Retinal pigment epithelial cell (primary cell): ENCODE results near the gene SPPL2B.

Source experiments
- DNase-seq: peaks from one replicate; pipeline ENCODE4 v3.0.0-alpha.2; 2010; ENCODE audit warnings: low read depth
- H3K4me3 ChIP-seq: 2 replicates; pipeline ENCODE4 v1.5.1; 2011; ENCODE audit warnings: mild to moderate bottlenecking, low read length, control low read depth, moderate library complexity
- TF ChIP-seq, protein P1 (sequence below): conservative IDR thresholded peaks from 2 replicates; pipeline ENCODE4 v1.5.1; 2011; ENCODE audit warnings: low read depth, low read length, control low read depth, inconsistent platforms

The SPPL2B gene

DNA sequence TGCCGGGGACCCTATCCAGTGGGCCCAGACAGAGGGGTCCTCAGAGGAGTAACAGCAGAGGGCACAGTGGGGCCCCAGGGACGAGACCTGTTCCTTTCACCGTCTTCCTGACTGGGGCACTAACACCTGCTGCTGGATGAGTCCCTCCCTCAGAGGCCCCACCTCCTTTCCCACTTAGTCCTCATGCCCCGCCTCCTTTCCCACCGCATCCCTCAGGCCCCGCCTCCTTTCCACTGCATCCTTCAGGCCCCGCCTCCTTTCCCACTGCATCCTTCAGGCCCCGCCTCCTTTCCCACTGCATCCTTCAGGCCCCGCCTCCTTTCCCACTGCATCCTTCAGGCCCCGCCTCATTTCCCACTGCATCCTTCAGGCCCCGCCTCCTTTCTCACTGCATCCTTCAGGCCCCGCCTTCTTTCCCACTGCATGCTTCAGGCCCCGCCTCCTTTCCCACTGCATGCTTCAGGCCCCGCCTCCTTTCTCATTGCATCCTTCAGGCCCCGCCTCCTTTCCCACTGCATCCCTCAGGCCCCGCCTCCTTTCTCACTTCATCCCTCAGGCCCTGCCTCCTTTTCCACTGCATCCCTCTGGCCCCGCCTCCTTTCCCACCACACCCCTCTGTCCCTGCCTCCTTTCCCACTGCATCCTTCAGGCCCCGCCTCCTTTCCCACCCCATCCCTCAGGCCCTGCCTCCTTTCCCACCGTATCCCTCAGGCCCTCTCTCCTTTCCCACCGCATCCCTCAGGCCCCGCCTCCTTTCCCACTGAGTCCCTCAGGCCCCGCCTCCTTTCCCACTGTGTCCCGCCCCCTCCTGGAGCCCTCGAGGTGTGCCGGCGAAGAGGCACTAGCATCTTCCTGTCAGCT lies 6.7 kb downstream of the SPPL2B start:
- no peak overlapping the region for H3K4me3 ChIP-seq
- TF ChIP-seq, protein P1, sequence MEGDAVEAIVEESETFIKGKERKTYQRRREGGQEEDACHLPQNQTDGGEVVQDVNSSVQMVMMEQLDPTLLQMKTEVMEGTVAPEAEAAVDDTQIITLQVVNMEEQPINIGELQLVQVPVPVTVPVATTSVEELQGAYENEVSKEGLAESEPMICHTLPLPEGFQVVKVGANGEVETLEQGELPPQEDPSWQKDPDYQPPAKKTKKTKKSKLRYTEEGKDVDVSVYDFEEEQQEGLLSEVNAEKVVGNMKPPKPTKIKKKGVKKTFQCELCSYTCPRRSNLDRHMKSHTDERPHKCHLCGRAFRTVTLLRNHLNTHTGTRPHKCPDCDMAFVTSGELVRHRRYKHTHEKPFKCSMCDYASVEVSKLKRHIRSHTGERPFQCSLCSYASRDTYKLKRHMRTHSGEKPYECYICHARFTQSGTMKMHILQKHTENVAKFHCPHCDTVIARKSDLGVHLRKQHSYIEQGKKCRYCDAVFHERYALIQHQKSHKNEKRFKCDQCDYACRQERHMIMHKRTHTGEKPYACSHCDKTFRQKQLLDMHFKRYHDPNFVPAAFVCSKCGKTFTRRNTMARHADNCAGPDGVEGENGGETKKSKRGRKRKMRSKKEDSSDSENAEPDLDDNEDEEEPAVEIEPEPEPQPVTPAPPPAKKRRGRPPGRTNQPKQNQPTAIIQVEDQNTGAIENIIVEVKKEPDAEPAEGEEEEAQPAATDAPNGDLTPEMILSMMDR: no peak
- DNase-seq: no peak

DNA sequence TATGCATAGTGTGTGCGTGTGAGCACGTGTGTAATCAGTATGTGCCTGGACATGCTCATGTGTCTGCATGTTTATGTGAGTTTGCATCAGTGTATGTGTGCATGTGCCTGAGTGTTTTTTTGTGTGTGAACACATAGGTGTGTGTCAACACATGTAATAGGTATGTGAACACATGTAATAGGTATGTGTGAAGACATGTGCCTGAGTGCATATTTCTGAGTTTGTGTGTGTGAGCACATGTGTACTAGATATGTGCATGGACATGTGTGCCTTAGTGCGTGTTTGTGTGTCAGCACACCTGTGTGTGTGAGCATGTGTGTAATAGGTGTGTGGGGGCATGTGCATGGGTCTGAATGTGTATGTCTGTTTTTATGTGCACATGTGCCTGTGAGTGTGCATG lies 7.4 kb downstream of the SPPL2B start:
- no peak for DNase-seq
- TF ChIP-seq, protein P1: no peak
- H3K4me3 ChIP-seq: no peak overlapping the region

DNA sequence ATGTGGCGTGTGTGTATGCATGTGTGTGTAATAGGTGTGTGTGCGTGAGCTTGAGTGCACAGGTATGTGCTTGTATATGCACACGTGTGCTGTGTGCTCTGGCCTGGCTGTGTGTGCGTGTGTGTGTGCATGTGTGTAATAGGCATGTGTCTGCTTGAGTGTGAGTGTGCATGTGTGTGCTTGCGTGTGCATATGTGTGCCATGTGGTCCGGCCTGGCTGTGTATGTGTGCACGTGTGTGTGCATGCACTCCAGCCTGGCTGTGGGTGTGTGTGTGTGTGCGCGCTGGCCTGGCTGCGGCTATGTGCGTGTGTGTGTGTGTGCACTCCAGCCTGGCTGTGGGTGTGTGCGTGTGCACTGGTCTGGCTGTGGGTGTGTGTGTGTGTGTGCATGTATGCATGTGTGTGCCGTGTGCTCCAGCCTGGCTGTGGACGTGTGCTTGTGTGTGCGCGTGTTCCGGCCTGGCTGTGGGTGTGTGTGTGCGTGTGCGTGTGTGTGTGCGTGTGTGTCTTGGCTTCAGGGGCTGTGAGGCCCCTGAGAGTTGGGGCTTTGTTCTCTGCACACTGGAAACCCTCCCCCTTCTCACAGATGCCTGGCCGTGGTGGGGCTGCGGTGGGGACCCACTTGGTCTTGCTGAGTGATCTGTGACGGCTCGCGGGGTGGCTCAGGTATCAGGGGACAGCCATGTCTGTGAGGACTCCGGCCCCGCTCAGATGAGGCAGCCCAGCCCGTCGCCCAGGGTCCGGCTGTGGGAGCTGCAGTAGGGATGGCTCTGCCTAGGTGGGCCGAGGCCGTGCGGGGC lies 8.2 kb downstream of the SPPL2B start:
- no peak for DNase-seq
- TF ChIP-seq, protein P1: no peak
- no peak overlapping the region for H3K4me3 ChIP-seq

DNA sequence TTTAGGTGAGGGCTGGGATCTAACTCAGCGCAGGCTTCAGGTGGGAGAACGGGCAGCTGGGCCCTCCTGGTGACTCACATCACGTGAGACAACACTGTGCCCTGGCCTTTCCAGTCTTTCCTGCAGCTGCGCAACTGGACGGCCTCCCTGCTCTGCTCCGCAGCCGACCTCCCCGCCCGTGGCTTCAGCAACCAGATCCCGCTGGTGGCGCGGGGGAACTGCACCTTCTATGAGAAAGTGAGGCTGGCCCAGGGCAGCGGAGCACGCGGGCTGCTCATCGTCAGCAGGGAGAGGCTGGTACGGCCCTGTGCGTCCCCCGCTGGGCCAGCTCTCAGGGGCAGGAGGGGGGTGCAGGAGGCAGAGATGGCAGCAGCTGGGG lies 8.8 kb downstream of the SPPL2B start:
- peak; percentile 82 for DNase-seq
- no peak overlapping the region for H3K4me3 ChIP-seq
- TF ChIP-seq, protein P1: peak; percentile 57

DNA sequence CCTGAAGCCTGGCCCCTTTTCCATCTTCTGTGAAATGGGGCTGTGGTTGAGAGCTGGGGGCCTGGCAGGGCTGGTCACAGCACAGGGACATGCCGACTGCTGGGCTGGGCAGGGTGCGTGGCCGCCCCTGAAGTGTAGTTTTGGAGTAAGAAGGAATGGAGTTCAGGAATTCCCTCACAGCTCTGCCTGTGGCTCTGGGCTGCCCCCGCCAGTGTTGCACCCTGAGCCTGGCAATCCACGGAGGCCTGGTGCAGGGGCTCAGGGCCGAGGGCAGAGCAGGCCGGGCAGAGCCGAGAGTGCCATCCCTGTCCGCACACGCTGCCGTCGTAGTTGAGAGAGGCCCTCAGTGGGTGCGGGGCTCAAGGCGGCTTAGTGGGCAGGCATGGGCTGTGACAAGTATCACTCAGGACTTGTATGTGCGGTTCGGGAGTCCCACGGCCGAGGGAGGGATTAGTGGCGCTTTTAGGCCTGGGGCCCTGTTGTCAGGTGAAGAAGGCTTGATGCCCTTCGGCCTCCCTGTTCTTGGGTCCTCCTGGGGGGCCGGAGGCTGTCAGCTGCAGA lies 9.7 kb downstream of the SPPL2B start:
- no peak overlapping the region for H3K4me3 ChIP-seq
- TF ChIP-seq, protein P1: no peak
- DNase-seq: no peak

DNA sequence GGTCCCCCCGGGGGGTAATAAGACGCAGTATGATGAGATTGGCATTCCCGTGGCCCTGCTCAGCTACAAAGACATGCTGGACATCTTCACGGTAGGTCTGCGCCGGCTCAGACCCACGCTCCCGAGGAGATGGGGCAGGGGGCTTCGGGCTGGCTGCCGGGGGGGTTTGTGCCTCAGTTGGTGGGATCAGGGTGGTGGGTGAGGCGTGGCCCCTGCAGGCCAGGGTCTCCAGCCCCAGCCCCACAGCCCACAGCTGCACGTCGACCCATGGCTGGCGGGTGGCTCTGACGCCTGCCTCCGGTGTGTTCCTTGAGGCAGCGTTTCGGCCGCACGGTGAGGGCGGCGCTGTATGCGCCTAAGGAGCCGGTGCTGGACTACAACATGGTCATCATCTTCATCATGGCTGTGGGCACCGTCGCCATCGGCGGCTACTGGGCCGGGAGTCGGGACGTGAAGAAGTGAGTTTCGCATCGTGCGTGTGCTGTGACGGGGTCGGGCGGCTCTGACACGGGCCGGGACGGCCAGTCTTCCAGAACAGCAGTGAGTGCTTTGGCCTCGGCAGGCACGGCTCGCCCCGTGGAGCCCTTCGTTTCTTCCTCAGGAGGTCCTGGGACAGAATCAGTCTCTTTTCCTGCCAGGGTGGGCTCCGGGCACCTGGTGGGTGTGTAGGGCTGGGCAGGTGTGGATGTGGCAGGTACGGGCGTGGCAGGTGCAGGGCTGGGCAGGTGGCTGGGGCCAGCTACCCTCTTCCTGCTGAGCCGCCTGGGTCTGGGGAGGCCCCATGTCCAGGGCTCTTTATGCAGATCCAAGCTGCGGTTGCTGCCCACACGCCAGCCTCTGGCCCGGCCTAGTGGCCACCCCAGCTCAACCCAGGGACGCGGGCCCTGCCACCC lies 10.5 kb downstream of the SPPL2B start:
- DNase-seq: no peak
- H3K4me3 ChIP-seq: no peak overlapping the region
- TF ChIP-seq, protein P1: no peak
